GM12878 (cell line): ENCODE data around the gene BAZ2B. TPM values are rescaled to one million over a fixed set of nuclear protein-coding genes. Genes with fewer than 3 reads are reported as not detected.

ENCODE experiments used
- ATAC-seq: fragments of 200-7000 bp; cut with Tn5 transposase; 3 replicates; pipeline ENCODE4 v1.9.1; 2020; ENCODE audit warnings: mild to moderate bottlenecking, moderate library complexity
- BruUV-seq: library from RNA; stranded (reverse); fragments of 400-500 nt; replicated peaks from 2 replicates; lab custom pipeline; 2021; lab: Mats Ljungman, UMichigan
- CTCF ChIA-PET: fragments of 300-600 bp; sonication (Branson Sonifier 250); formaldehyde crosslinking; extraction: SDS; loops from one replicate; lab custom pipeline; 2021; ENCODE audit warnings: inconsistent platforms; lab: Yijun Ruan, JAX
- POLR2A ChIA-PET: fragments of 350-600 bp; formaldehyde crosslinking; extraction: SDS; loops from one replicate; lab custom pipeline; 2021; ENCODE audit warnings: inconsistent platforms; lab: Charles Lee
- RAD21 ChIA-PET: fragments of 300-600 bp; sonication (Branson Sonifier 250); formaldehyde crosslinking; loops from one replicate; lab custom pipeline; 2023; ENCODE audit warnings: antibody characterized with exemption; ENCODE audit not compliant: unreplicated experiment; lab: Charles Lee
- SMC1A ChIA-PET: fragments of 300-600 bp; sonication (Branson Sonifier 250); formaldehyde crosslinking; loops from one replicate; lab custom pipeline; 2023; ENCODE audit not compliant: unreplicated experiment, uncharacterized antibody; lab: Charles Lee
- DNase-seq: peaks from one replicate; pipeline ENCODE4 v3.0.0-alpha.2; 2011; ENCODE audit warnings: low read depth, low spot score
- FAIRE-seq: peaks from 3 replicates; lab custom pipeline; 2011; peaks lifted over from hg19 to GRCh38; lab: Jason Lieb, UNC
- H2AFZ ChIP-seq: 2 replicates; pipeline ENCODE4 v1.6.0; 2011; ENCODE audit warnings: low read depth, low read length, control low read depth; ENCODE audit not compliant: control insufficient read depth
- H3K27ac ChIP-seq: 2 replicates; pipeline ENCODE4 v1.5.1; 2011; ENCODE audit warnings: control low read depth; ENCODE audit not compliant: control insufficient read depth, insufficient read depth
- H3K27me3 ChIP-seq, 2 experiments: replicated peaks in 1 of 2; 2 replicates each; pipeline versions ENCODE4 v1.6.0 to v1.6.1; 2011; ENCODE audit warnings: low read length in 1 of 2; ENCODE audit not compliant: control insufficient read depth in 2 of 2, insufficient read depth in 2 of 2
- H3K36me3 ChIP-seq, 2 experiments: 2 replicates each; pipeline ENCODE4 v1.5.1; 2011; ENCODE audit warnings: low read length in 1 of 2; ENCODE audit not compliant: control insufficient read depth in 2 of 2, insufficient read depth in 2 of 2
- H3K4me1 ChIP-seq: 2 replicates; pipeline ENCODE4 v1.6.1; 2011; ENCODE audit warnings: mild to moderate bottlenecking, low read length, moderate library complexity, mixed read lengths; ENCODE audit not compliant: control insufficient read depth, insufficient read depth
- H3K4me2 ChIP-seq: 2 replicates; pipeline ENCODE4 v1.6.0; 2011; ENCODE audit warnings: control low read depth; ENCODE audit not compliant: control insufficient read depth, insufficient read depth
- H3K4me3 ChIP-seq: fragments of 200-600 bp; sonication (generic); 2 replicates; pipeline ENCODE4 v1.5.1; 2016
- H3K79me2 ChIP-seq: 2 replicates; pipeline ENCODE4 v1.6.0; 2011; ENCODE audit warnings: low read length; ENCODE audit not compliant: control insufficient read depth, insufficient read depth
- H3K9ac ChIP-seq: 2 replicates; pipeline ENCODE4 v1.8.0; 2011; ENCODE audit warnings: low read length, control low read depth, mixed read lengths; ENCODE audit not compliant: control insufficient read depth, insufficient read depth
- H3K9me3 ChIP-seq: replicated peaks from 3 replicates; pipeline ENCODE4 v1.5.1; 2011; ENCODE audit warnings: mild to moderate bottlenecking, low read length; ENCODE audit not compliant: control insufficient read depth, insufficient read depth
- H4K20me1 ChIP-seq: 2 replicates; pipeline ENCODE4 v1.6.0; 2011; ENCODE audit not compliant: control insufficient read depth, insufficient read depth
- CHD4 ChIP-seq: fragments of 200-600 bp; sonication (generic); IDR thresholded peaks from 2 replicates; pipeline ENCODE4 v1.6.1; 2016; ENCODE audit warnings: mild to moderate bottlenecking
- ETV6 ChIP-seq, 2 experiments: fragments of 450-650 bp in 1 of 2; IDR thresholded peaks in 1 of 2; conservative IDR thresholded peaks in 1 of 2; 2 replicates each; pipeline ENCODE4 v1.6.1; 2014; ENCODE audit warnings: antibody characterized with exemption in 1 of 2, borderline replicate concordance in 1 of 2, low read depth in 1 of 2, mild to moderate bottlenecking in 1 of 2, moderate library complexity in 1 of 2
- GATAD2B ChIP-seq: fragments of 450-650 bp; conservative IDR thresholded peaks from 2 replicates; pipeline ENCODE4 v1.6.1; 2017; ENCODE audit warnings: low read depth, mild to moderate bottlenecking, moderate library complexity
- IKZF2 ChIP-seq, 2 experiments: fragments of 450-650 bp; IDR thresholded peaks; 2 replicates each; pipeline ENCODE4 v1.6.1; 2017; ENCODE audit warnings: mild to moderate bottlenecking in 2 of 2, moderate library complexity in 2 of 2
- RB1 ChIP-seq: fragments of 450-650 bp; formaldehyde crosslinking; IDR thresholded peaks from 2 replicates; pipeline ENCODE4 v1.6.1; 2017; ENCODE audit warnings: mild to moderate bottlenecking, borderline replicate concordance
- RUNX3 ChIP-seq: IDR thresholded peaks from 2 replicates; pipeline ENCODE4 v1.6.1; 2012; ENCODE audit warnings: low read length, inconsistent platforms
- SP1 ChIP-seq: IDR thresholded peaks from one replicate; pipeline ENCODE4 v1.6.1; 2011; ENCODE audit warnings: low read depth, low read length
- STAT1 ChIP-seq: fragments of 450-650 bp; conservative IDR thresholded peaks from 2 replicates; pipeline ENCODE4 v1.6.1; 2014; ENCODE audit warnings: antibody characterized with exemption, mild to moderate bottlenecking
- SUZ12 ChIP-seq: fragments of 200-600 bp; sonication (generic); IDR thresholded peaks from one replicate; pipeline ENCODE4 v1.6.1; 2018; ENCODE audit warnings: antibody characterized with exemption, mild to moderate bottlenecking; ENCODE audit not compliant: unreplicated experiment
- YBX1 ChIP-seq: fragments of 450-650 bp; IDR thresholded peaks from 2 replicates; pipeline ENCODE4 v1.6.1; 2016; ENCODE audit warnings: antibody characterized with exemption
- ZNF687 ChIP-seq: fragments of 450-650 bp; IDR thresholded peaks from 2 replicates; pipeline ENCODE4 v1.6.1; 2017; ENCODE audit warnings: mild to moderate bottlenecking, moderate library complexity
- WGBS: methylation state at CpG from one replicate; pipeline ENCODE4 v1.1.6; 2016; ENCODE audit warnings: low lambda C conversion rate; ENCODE audit not compliant: insufficient replicate concordance, insufficient coverage; ENCODE audit errors: missing lambda C conversion rate; 5-methylcytosine and 5-hydroxymethylcytosine counted together
- in situ Hi-C: fragments of 300-500 bp; cut with MboI; formaldehyde crosslinking; loops from 9 replicates; pipeline ENCODE4 v1.14.3; 2018; ENCODE audit warnings: mixed read lengths
- intact Hi-C: fragments of 100-400 bp; cut with micrococcal nuclease; formaldehyde crosslinking; loops from one replicate; pipeline ENCODE4 v1.14.2; 2022; ENCODE audit not compliant: unreplicated experiment
- polyA plus RNA-seq, 11 experiments: library from polyadenylated mRNA; depleted of rRNA in 4 of 11; unstranded in 6 of 11; stranded (reverse) in 5 of 11; fragments of >200 nt; fragmentation: Nextera tagmentation in 4 of 11; fragmentation: Illumina TruSeq in 1 of 11; extraction: Ambion mirVana in 4 of 11; extraction: Trizol in 1 of 11; gene quantifications; 1 replicate in 1 of 11; 2 replicates in 10 of 11; pipeline versions ENCODE4 v1.2.1 to v1.2.3, GENCODE V29; 2011 to 2016; ENCODE audit warnings: inconsistent platforms in 2 of 11, missing spikeins in 2 of 11, low read depth in 1 of 11
- total RNA-seq, 4 experiments: library from RNA; depleted of rRNA in 3 of 4; stranded (reverse); fragments of >200 nt in 3 of 4; fragmentation: Illumina TruSeq in 1 of 4; extraction: Trizol in 1 of 4; gene quantifications; 2 replicates each; pipeline versions ENCODE4 v1.2.1 to v1.2.3, GENCODE V29; 2013 to 2021
- TF ChIP-seq, protein P1 (sequence below): fragments of 450-650 bp; IDR thresholded peaks from 2 replicates; pipeline ENCODE4 v1.6.1; 2017; ENCODE audit warnings: mild to moderate bottlenecking, moderate library complexity

The BAZ2B gene
- total and polyA plus RNA-seq, 10 of the 15 experiments (the other 5 are each of a cell fraction or from before 2014, with no cell fraction given): 8.8 to 49.7 (median 24.7) TPM

- no TSS peak for BruUV-seq
- intact Hi-C loops (no loop called here), in situ Hi-C loops (no loop called here)
- Histone ChIP-seq H3K9me3 (no peaks in the 10 kb centered on the region), H3K4me1 (no peaks in the 10 kb centered on the region), H4K20me1 (no peaks in the 10 kb centered on the region), H3K27me3 (no peaks in the 10 kb centered on the region), H2AFZ (no peak overlapping the region), H3K9ac (no peak overlapping the region), H3K4me2 (no peak overlapping the region), H3K79me2 (no peaks in the 10 kb centered on the region), H3K36me3 (no peaks in the 10 kb centered on the region), H3K27ac (no peak overlapping the region), H3K4me3 (no peak overlapping the region)
- DNase-seq: no peak
- ChIA-PET POLR2A (no interaction called here), RAD21 (no interaction called here), CTCF (no interaction called here), SMC1A (interaction anchor here (1.2 kb wide), 1 partner anchor 9 kb away, joined by 3 read pairs; no protein-coding TSS in a partner anchor)
- no peak for ATAC-seq
- FAIRE-seq: no peak
- 57% methylated on average over 2 of the region's 2 CpGs for WGBS
- TF ChIP-seq ZNF687 (no peak), SP1 (no peak), YBX1 (no peak), IKZF2 (IDR thresholded peaks at IDR 0.05) (no peak), STAT1 (no peak), ETV6 (conservative IDR thresholded peaks at IDR 0.05 in 1 of 2, IDR thresholded peaks at IDR 0.05 in 1 of 2; ENCODE audit: borderline replicate concordance in 1 of 2, low read depth in 1 of 2) (no peak), GATAD2B (no peak), CHD4 (no peak), RUNX3 (no peak), SUZ12 (no peak), RB1 (no peak)
- TF ChIP-seq, protein P1, sequence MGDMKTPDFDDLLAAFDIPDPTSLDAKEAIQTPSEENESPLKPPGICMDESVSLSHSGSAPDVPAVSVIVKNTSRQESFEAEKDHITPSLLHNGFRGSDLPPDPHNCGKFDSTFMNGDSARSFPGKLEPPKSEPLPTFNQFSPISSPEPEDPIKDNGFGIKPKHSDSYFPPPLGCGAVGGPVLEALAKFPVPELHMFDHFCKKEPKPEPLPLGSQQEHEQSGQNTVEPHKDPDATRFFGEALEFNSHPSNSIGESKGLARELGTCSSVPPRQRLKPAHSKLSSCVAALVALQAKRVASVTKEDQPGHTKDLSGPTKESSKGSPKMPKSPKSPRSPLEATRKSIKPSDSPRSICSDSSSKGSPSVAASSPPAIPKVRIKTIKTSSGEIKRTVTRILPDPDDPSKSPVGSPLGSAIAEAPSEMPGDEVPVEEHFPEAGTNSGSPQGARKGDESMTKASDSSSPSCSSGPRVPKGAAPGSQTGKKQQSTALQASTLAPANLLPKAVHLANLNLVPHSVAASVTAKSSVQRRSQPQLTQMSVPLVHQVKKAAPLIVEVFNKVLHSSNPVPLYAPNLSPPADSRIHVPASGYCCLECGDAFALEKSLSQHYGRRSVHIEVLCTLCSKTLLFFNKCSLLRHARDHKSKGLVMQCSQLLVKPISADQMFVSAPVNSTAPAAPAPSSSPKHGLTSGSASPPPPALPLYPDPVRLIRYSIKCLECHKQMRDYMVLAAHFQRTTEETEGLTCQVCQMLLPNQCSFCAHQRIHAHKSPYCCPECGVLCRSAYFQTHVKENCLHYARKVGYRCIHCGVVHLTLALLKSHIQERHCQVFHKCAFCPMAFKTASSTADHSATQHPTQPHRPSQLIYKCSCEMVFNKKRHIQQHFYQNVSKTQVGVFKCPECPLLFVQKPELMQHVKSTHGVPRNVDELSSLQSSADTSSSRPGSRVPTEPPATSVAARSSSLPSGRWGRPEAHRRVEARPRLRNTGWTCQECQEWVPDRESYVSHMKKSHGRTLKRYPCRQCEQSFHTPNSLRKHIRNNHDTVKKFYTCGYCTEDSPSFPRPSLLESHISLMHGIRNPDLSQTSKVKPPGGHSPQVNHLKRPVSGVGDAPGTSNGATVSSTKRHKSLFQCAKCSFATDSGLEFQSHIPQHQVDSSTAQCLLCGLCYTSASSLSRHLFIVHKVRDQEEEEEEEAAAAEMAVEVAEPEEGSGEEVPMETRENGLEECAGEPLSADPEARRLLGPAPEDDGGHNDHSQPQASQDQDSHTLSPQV: no peak
These were observed 31.6 kb downstream of the BAZ2B start for GRCh38 chr2:159584796-159585195.
